ENCODE results near the gene ZNF774. TPM values are rescaled to one million over a fixed set of nuclear protein-coding genes. Genes with fewer than 3 reads are reported as not detected.

Gene ZNF774
- total and polyA plus RNA-seq, 2 of the 13 experiments (the other 11 are each of a cell fraction or from before 2014, with no cell fraction given), result 0.59 to 1.4 TPM

DNA sequence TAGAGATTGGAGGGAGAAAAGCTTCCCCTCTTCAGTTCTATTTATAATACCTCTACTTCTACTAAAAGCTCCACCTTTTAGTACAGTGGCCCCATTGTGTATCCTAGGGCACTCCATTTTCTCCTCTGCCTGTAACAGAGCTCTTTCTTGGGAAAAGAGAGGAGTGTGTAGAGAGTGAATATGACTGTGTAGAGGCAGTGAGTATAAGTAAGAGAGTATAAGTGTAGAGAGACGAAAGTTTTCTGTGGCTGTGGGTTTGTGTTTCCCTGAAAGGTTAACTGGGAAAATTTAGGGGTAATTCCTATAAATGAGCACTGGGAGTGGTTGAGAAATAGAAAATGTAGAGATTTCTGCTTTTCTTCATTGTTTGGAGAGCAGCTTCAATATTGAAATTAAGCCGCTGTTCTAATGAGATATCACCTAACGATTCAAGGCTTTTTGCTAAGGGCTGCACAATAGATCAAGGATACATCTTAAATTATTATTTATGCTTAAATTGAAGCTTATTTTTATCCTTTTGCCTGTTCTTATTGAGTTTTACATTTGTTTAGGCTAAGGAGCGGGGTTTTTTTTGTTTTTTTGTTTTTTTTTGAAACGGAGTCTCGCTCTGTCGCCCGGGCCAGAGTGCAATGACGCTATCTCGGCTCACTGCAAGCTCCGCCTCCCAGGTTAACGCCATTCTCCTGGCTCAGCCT is 42.8 kb downstream of the ZNF774 start (continued):
- TF ChIP-seq HOXD1 (CRISPR knock-in tag; IDR thresholded peaks at IDR 0.05), result no peak
- no peak for TF ChIP-seq CCAR2 (optimal IDR thresholded peaks at IDR 0.05; ENCODE audit: low read depth, low read length)
- no peak for TF ChIP-seq ZNF766 (CRISPR knock-in tag; IDR thresholded peaks at IDR 0.05; ENCODE audit: borderline replicate concordance)
- TF ChIP-seq ELF3 (CRISPR knock-in tag; IDR thresholded peaks at IDR 0.05), result no peak
- no peak for TF ChIP-seq DNMT1 (CRISPR knock-in tag; IDR thresholded peaks at IDR 0.05)
- no peak for TF ChIP-seq SRSF4 (IDR thresholded peaks at IDR 0.05; ENCODE audit: low read depth, low read length, poor library complexity, severe bottlenecking)
- no peak for TF ChIP-seq ZNF720 (CRISPR knock-in tag; IDR thresholded peaks at IDR 0.05)
- no peak for TF ChIP-seq MBNL3 (CRISPR knock-in tag; conservative IDR thresholded peaks at IDR 0.05)

DNA sequence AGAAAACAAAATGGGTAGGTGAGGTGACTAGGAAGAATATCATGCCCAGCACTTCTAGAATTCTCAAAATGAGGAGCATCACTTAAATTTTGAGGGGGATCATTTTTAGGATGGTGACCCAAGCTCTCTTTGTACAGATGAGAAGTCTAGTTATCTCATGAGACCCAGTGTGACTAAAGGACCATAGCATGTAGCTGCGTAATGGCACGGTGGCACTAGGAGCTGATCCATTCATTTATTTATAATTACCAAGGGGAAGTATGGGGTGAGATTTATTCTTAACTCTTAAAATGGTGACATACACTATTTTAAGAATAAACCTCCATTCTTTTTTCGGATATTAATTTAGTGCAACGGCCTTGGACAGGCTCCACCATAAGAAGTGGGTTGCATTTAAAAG is 44.2 kb downstream of the ZNF774 start:
- TF ChIP-seq, protein P1, sequence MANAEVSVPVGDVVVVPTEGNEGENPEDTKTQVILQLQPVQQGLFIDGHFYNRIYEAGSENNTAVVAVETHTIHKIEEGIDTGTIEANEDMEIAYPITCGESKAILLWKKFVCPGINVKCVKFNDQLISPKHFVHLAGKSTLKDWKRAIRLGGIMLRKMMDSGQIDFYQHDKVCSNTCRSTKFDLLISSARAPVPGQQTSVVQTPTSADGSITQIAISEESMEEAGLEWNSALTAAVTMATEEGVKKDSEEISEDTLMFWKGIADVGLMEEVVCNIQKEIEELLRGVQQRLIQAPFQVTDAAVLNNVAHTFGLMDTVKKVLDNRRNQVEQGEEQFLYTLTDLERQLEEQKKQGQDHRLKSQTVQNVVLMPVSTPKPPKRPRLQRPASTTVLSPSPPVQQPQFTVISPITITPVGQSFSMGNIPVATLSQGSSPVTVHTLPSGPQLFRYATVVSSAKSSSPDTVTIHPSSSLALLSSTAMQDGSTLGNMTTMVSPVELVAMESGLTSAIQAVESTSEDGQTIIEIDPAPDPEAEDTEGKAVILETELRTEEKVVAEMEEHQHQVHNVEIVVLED (CRISPR knock-in tag; IDR thresholded peaks at IDR 0.05; ENCODE audit: borderline replicate concordance), result no peak
- ATAC-seq, result no peak
- Histone ChIP-seq H3K4me1 (ENCODE audit: insufficient read depth, low read length) (peaks cover 30% of the 10 kb centered on the region), H3K4me3 (replicated peaks in 1 of 3; ENCODE audit: insufficient read depth in 1 of 3, low read depth in 2 of 3, low read length in 3 of 3) (no peak overlapping the region), H3K9ac (ENCODE audit: insufficient read depth, low read depth, low read length) (no peak overlapping the region), H3K27ac (ENCODE audit: extremely low read length, insufficient read depth, low read length) (no peak overlapping the region), H3K79me2 (ENCODE audit: insufficient read depth, low read length) (peaks cover 16% of the 10 kb centered on the region), H3K4me2 (ENCODE audit: low read depth, low read length) (no peak overlapping the region), H3K36me3 (replicated peaks in 1 of 2; ENCODE audit: control insufficient read depth in 1 of 2, insufficient read depth in 2 of 2, low read length in 2 of 2) (peaks cover 0 to 2% of the 10 kb centered on the region in 2 experiments; a peak in 2 of 5 replicates), H4K20me1 (ENCODE audit: insufficient read depth, low read length) (no peaks in the 10 kb centered on the region), H2AFZ (ENCODE audit: low read length) (no peak overlapping the region), H3K27me3 (ENCODE audit: control insufficient read depth in 1 of 2, insufficient read depth in 2 of 2, low read length in 2 of 2) (no peaks in the 10 kb centered on the region), H3K9me3 (ENCODE audit: low read length) (no peaks in the 10 kb centered on the region)
- no TSS peak for BruUV-seq (replicated peaks)
- POLR2A ChIA-PET, result no interaction called here
- in situ Hi-C loops (cut with HindIII; ENCODE audit: extremely low pct_ligation_motif_present, low pct_unique_long_range_greater_than_20kb), result no loop called here
- FAIRE-seq, result no peak
- WGBS (ENCODE audit: low lambda C conversion rate), result 96% methylated on average over 4 of the region's 4 CpGs
- DNase-seq (ENCODE audit: low spot score), result no peak
- CTCF ChIA-PET (ENCODE audit: low intra/inter-chr PET ratio, low total read pairs), result no interaction called here
- intact Hi-C loops (cut with micrococcal nuclease; ENCODE audit: unreplicated experiment), result no loop called here
